Measurements from ENCODE around the gene C1QTNF12. TPM values are rescaled to one million over a fixed set of nuclear protein-coding genes. Genes with fewer than 3 reads are reported as not detected.

The C1QTNF12 gene
- total and polyA plus RNA-seq, 2 experiments from 2014 or later = 4.1 to 4.2 TPM

DNA sequence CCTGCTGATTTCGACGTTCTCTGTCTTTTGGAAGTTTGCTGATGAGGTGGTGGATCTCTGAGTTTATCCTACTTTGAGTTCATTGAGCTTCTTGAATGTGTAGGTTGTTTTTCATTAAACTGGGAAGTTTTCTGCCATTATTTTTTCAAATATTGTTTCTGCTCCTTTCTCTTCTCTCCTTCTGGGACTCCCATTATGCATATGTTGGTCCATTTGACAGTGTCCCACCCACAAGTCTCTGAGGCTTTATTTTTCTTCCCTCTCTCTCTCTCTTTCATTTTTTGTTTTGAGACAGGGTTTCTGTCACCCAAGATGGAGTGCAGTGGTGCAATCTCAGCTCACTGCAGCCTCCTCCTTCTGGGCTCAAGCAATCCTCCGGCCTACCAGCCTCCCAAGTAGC, 51.8 kb downstream of the C1QTNF12 start:
- ATAC-seq = no peak

More for the DNA sequence above, 51.8 kb downstream of the C1QTNF12 start:
- Histone ChIP-seq H3K36me3 (ENCODE audit: insufficient read depth) (no peaks in the 10 kb centered on the region), H3K4me1 (ENCODE audit: insufficient read depth) (no peaks in the 10 kb centered on the region), H2AFZ (no peak overlapping the region), H3K9me2 (ENCODE audit: insufficient read depth) (no peaks in the 10 kb centered on the region), H4K20me1 (replicated peaks; ENCODE audit: insufficient read depth) (no peaks in the 10 kb centered on the region), H3K4me2 (no peak overlapping the region), H3F3A (replicated peaks; ENCODE audit: low read depth) (no peaks in the 10 kb centered on the region), H3K27ac (ENCODE audit: low read depth) (no peak overlapping the region), H3K27me3 (ENCODE audit: insufficient read depth) (no peaks in the 10 kb centered on the region), H3K4me3 (no peak overlapping the region), H3K79me2 (replicated peaks; ENCODE audit: insufficient read depth) (no peaks in the 10 kb centered on the region)
- Mint-ChIP-seq H3K4me1 (no peaks in the 10 kb centered on the region), H3K27ac (no peak overlapping the region), H3K9me3 (peaks cover 44% of the 10 kb centered on the region), H3K27me3 (ENCODE audit: insufficient read depth, low read depth, poor library complexity) (no peaks in the 10 kb centered on the region), H3K36me3 (ENCODE audit: low read depth) (peaks cover 9% of the 10 kb centered on the region; the same call in 2 of the 3 replicates), H3K4me3 (no peak overlapping the region)
- no peak for TF ChIP-seq EZH2phosphoT487 (IDR thresholded peaks at IDR 0.05; ENCODE audit: unreplicated experiment)
- no peak for TF ChIP-seq ZNF114 (CRISPR knock-in tag; IDR thresholded peaks at IDR 0.05)
- no peak for TF ChIP-seq CREB1 (CRISPR knock-in tag; IDR thresholded peaks at IDR 0.05; ENCODE audit: low read depth)
- no peak for TF ChIP-seq EZH2 (IDR thresholded peaks at IDR 0.05; ENCODE audit: low read depth, unreplicated experiment)
- TF ChIP-seq POLR2AphosphoS5 (IDR thresholded peaks at IDR 0.05; ENCODE audit: low read depth) = no peak
- no peak for TF ChIP-seq STAT1 (IDR thresholded peaks at IDR 0.05; ENCODE audit: unreplicated experiment)
- TF ChIP-seq, protein P1, sequence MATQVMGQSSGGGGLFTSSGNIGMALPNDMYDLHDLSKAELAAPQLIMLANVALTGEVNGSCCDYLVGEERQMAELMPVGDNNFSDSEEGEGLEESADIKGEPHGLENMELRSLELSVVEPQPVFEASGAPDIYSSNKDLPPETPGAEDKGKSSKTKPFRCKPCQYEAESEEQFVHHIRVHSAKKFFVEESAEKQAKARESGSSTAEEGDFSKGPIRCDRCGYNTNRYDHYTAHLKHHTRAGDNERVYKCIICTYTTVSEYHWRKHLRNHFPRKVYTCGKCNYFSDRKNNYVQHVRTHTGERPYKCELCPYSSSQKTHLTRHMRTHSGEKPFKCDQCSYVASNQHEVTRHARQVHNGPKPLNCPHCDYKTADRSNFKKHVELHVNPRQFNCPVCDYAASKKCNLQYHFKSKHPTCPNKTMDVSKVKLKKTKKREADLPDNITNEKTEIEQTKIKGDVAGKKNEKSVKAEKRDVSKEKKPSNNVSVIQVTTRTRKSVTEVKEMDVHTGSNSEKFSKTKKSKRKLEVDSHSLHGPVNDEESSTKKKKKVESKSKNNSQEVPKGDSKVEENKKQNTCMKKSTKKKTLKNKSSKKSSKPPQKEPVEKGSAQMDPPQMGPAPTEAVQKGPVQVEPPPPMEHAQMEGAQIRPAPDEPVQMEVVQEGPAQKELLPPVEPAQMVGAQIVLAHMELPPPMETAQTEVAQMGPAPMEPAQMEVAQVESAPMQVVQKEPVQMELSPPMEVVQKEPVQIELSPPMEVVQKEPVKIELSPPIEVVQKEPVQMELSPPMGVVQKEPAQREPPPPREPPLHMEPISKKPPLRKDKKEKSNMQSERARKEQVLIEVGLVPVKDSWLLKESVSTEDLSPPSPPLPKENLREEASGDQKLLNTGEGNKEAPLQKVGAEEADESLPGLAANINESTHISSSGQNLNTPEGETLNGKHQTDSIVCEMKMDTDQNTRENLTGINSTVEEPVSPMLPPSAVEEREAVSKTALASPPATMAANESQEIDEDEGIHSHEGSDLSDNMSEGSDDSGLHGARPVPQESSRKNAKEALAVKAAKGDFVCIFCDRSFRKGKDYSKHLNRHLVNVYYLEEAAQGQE (IDR thresholded peaks at IDR 0.05; ENCODE audit: unreplicated experiment) = no peak
- no peak for TF ChIP-seq CTCF (conservative IDR thresholded peaks at IDR 0.05; ENCODE audit: low read depth in 2 of 2)
- TF ChIP-seq NANOG (IDR thresholded peaks at IDR 0.05; ENCODE audit: borderline replicate concordance) = no peak
- no peak for TF ChIP-seq ETS1 (IDR thresholded peaks at IDR 0.05)
- no peak for TF ChIP-seq ZNF331 (CRISPR knock-in tag; IDR thresholded peaks at IDR 0.05; ENCODE audit: low read depth)
- TF ChIP-seq JUNB (IDR thresholded peaks at IDR 0.05; ENCODE audit: unreplicated experiment) = no peak
- TF ChIP-seq, protein P2, sequence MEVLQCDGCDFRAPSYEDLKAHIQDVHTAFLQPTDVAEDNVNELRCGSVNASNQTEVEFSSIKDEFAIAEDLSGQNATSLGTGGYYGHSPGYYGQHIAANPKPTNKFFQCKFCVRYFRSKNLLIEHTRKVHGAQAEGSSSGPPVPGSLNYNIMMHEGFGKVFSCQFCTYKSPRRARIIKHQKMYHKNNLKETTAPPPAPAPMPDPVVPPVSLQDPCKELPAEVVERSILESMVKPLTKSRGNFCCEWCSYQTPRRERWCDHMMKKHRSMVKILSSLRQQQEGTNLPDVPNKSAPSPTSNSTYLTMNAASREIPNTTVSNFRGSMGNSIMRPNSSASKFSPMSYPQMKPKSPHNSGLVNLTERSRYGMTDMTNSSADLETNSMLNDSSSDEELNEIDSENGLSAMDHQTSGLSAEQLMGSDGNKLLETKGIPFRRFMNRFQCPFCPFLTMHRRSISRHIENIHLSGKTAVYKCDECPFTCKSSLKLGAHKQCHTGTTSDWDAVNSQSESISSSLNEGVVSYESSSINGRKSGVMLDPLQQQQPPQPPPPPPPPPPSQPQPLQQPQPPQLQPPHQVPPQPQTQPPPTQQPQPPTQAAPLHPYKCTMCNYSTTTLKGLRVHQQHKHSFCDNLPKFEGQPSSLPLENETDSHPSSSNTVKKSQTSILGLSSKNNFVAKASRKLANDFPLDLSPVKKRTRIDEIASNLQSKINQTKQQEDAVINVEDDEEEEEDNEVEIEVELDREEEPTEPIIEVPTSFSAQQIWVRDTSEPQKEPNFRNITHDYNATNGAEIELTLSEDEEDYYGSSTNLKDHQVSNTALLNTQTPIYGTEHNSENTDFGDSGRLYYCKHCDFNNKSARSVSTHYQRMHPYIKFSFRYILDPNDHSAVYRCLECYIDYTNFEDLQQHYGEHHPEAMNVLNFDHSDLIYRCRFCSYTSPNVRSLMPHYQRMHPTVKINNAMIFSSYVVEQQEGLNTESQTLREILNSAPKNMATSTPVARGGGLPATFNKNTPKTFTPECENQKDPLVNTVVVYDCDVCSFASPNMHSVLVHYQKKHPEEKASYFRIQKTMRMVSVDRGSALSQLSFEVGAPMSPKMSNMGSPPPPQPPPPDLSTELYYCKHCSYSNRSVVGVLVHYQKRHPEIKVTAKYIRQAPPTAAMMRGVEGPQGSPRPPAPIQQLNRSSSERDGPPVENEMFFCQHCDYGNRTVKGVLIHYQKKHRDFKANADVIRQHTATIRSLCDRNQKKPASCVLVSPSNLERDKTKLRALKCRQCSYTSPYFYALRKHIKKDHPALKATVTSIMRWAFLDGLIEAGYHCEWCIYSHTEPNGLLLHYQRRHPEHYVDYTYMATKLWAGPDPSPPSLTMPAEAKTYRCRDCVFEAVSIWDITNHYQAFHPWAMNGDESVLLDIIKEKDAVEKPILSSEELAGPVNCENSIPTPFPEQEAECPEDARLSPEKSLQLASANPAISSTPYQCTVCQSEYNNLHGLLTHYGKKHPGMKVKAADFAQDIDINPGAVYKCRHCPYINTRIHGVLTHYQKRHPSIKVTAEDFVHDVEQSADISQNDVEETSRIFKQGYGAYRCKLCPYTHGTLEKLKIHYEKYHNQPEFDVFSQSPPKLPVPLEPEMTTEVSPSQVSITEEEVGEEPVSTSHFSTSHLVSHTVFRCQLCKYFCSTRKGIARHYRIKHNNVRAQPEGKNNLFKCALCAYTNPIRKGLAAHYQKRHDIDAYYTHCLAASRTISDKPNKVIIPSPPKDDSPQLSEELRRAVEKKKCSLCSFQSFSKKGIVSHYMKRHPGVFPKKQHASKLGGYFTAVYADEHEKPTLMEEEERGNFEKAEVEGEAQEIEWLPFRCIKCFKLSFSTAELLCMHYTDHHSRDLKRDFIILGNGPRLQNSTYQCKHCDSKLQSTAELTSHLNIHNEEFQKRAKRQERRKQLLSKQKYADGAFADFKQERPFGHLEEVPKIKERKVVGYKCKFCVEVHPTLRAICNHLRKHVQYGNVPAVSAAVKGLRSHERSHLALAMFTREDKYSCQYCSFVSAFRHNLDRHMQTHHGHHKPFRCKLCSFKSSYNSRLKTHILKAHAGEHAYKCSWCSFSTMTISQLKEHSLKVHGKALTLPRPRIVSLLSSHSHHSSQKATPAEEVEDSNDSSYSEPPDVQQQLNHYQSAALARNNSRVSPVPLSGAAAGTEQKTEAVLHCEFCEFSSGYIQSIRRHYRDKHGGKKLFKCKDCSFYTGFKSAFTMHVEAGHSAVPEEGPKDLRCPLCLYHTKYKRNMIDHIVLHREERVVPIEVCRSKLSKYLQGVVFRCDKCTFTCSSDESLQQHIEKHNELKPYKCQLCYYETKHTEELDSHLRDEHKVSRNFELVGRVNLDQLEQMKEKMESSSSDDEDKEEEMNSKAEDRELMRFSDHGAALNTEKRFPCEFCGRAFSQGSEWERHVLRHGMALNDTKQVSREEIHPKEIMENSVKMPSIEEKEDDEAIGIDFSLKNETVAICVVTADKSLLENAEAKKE (CRISPR knock-in tag; IDR thresholded peaks at IDR 0.05) = no peak
- peak; percentile 20 for DNase-seq (ENCODE audit: low spot score)
